Activated CD4-positive, alpha-beta T cell treated with anti-CD3 and anti-CD28 coated beads for 4 hours (primary cell): ENCODE measurements around the gene SLC25A13.
A peak's percentile ranks its signal among the peaks of the same experiment; 100 is the strongest.
"Not testable (repeated sequence)": the region's sequence is repeated elsewhere in the genome, so short reads cannot be mapped to it uniquely, and the experiment has no call there.

Source experiments
- DNase-seq, 2 donors: peaks; one replicate each; pipeline ENCODE4 v3.0.0-alpha.2; 2020

Gene SLC25A13

GRCh38 chr7:96321031-96321657 lies 754 bp downstream of the SLC25A13 start:
- DNase-seq = peak; percentile 43 to 55

GRCh38 chr7:96320442-96320841 lies 1.5 kb downstream of the SLC25A13 start:
- no peak for DNase-seq

- no peak for DNase-seq
Observed at GRCh38 chr7:96319439-96319838, 2.5 kb downstream of the SLC25A13 start.

- no peak for DNase-seq
Observed at GRCh38 chr7:96316949-96317348, 4.9 kb downstream of the SLC25A13 start.

GRCh38 chr7:96315125-96315512 lies 6.8 kb downstream of the SLC25A13 start:
- no peak for DNase-seq

GRCh38 chr7:96314402-96315124 lies 7.3 kb downstream of the SLC25A13 start:
- DNase-seq = no peak

GRCh38 chr7:96313940-96314339 lies 8.0 kb downstream of the SLC25A13 start:
- no peak for DNase-seq

GRCh38 chr7:96312502-96312901 lies 9.4 kb downstream of the SLC25A13 start:
- DNase-seq = no peak

DNA sequence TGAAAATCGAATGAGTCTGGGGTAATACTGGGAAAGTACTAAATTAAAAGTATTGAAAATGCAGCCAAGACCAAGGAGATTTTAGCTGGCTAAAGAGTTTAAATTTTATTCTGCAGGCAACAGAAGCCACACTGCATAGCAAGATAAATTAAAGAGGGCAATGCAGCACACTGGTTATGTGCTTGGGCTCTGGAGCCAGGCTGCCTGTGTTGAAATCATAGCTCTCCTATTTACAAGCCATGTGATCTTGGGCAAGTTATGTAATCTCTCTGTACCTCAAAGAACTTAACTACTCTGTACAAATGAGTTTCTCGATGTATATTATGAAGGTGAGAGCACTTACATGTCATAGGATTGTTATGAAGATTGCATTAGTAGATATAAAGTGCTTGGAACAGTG lies 9.9 kb downstream of the SLC25A13 start:
- no peak for DNase-seq

DNA sequence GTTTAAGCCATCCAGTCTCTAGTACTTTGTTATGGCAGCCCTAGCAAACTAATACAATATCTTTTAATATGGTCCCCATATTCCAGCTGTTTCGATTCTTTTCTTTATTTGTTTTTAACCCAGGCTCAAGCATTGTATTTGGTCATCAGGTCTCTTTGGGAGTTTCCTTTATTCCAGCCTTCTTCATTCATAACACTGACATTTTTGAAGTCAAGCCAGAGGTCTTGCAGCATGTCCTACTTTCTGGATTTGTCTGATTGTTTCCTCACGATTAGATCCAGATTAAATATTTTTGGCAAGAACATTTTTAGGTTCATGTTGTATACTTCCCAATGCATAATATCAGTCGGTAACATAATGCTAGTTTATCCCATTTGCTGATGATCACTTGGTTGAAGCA lies 11.8 kb downstream of the SLC25A13 start:
- no peak for DNase-seq

DNA sequence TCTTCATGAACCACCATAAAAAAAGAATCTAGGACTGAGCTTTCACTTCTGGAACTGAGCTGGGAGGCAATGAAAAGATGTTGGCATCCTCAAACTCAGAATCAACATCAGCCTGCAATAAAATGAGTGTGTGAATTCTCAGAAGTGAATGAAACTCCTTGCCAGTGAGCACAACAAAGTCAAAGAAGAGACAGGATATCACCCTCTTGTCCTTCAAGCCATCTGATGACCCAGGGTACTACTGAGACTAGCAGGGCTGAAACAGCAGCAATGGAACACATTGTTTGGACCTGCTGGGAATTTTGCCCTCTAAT lies 13.0 kb downstream of the SLC25A13 start:
- no peak for DNase-seq

- no peak for DNase-seq
Observed at GRCh38 chr7:96308253-96308949, 13.5 kb downstream of the SLC25A13 start.

GRCh38 chr7:96306385-96307125 lies 15.3 kb downstream of the SLC25A13 start:
- DNase-seq = no peak

DNA sequence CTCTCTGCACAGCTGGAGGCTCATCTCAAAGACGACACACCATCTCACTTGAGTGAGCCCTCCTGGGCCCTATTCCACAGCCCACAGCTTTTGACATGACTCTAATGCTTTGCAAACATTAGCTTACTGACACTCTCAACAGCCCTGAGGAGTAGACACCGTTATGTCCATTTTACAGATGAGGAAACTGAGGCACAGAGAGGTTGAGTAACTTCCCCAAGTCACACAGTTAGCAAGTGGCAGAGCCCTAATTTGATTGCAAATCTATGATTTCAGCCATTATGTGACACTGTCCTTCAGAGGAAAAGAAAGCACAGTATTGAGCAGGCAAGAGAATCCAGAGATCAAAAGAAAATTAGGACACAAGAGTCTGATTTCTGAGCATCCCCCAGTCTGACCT lies 16.0 kb downstream of the SLC25A13 start:
- DNase-seq = no peak

DNA sequence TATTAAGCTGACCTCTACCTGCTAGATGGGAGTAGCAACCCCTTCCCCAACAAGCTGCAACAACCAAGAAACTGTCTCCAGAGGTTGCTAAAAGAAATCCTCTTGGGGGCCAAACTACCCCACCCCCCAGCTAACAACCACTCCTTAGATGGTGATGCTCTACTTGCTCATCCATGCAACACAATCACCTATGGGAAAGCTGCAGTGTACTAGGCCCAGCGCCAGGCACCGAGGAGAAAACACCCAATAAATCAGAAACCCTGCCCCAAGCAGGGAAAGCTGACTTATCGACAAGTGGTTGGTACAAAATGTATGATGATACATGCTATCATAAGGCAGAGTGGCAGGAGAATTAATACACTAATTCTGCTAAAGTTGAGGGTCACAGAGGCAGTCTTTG lies 17.3 kb downstream of the SLC25A13 start:
- DNase-seq = no peak

- DNase-seq = no peak
Observed at GRCh38 chr7:96303686-96304443, 18.0 kb downstream of the SLC25A13 start.

GRCh38 chr7:96303105-96303685 lies 18.7 kb downstream of the SLC25A13 start:
- DNase-seq = no peak

- DNase-seq = no peak
Observed at GRCh38 chr7:96300986-96301385, 20.9 kb downstream of the SLC25A13 start.

DNA sequence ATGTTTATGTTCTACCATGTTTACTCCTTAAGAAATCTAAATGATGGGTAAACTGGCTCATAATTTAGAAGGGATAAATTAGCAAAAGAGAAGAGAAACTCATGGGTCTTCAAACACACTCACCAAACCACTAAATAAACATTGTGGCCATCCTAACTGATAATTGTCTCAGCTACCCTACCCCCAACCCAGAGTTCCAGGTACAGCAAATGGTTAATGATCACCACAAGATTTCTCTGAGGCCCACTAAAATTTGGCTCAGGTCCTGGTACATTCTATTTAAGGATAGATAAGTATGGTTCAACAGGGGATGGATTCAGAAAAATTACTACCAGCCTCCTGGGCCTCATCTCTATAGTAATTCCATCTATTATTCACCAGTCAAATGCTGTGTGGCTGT lies 21.4 kb downstream of the SLC25A13 start:
- no peak for DNase-seq

GRCh38 chr7:96299496-96299895 lies 22.4 kb downstream of the SLC25A13 start:
- DNase-seq = no peak

DNA sequence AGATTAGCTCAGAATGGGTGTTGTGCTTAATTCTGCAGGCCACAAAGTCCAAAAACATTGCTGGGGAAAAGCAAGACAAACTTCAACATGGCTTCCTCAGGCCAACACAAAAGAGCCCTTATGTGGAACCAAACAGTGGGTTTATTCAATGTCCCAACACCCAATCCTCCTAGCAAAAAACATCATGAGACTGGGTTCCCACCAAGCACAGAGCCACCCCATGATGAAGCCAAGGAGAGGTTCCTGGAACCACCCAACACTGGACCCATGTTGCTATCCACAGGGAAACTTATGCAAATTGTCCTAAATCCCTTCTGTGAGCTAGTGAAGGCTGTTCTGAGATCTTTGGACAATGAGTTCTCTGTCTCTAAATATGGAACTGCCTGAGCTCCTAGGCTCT lies 24.0 kb downstream of the SLC25A13 start:
- DNase-seq = no peak

DNA sequence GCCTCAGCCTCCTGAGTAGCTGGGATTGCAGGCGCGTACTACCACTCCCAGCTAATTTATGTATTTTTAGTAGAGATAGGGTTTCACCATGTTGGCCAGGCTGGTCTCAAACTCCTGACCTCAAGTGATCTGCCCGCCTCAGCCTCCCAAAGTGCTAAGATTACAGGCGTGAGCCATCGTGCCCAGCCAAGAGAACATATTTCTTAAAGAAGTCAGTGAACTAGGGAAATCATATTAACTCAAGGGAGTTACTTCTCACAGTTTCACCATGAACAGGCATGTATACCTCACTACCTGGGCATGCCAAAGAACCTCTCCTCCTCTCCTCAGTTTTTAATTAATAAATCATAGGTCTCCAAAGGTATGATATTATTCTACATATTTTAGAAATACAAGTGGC lies 24.5 kb downstream of the SLC25A13 start:
- not testable (repeated sequence) for DNase-seq
